Brain microvascular endothelial cell (primary cell): ENCODE measurements around the gene CHN2.
"Not testable (repeated sequence)": the region's sequence is repeated elsewhere in the genome, so short reads cannot be mapped to it uniquely, and the experiment has no call there.

Experiments
- DNase-seq: peaks from one replicate; pipeline ENCODE4 v3.0.0-alpha.2; 2020
- H3K27ac ChIP-seq: fragments of 250-450 bp; sonication (Bioruptor Pico); 2 replicates; pipeline ENCODE4 v1.5.1; 2020; ENCODE audit warnings: mild to moderate bottlenecking, moderate library complexity
- H3K27me3 ChIP-seq: fragments of 250-450 bp; sonication (Bioruptor Pico); replicated peaks from 2 replicates; pipeline ENCODE4 v1.5.1; 2020; ENCODE audit warnings: mild to moderate bottlenecking
- H3K36me3 ChIP-seq: fragments of 250-450 bp; sonication (Bioruptor Pico); replicated peaks from 2 replicates; pipeline ENCODE4 v1.5.1; 2020; ENCODE audit warnings: mild to moderate bottlenecking
- H3K4me3 ChIP-seq: 2 replicates; pipeline ENCODE4 v1.5.1; 2011; ENCODE audit warnings: low read depth, mild to moderate bottlenecking, control low read depth, low read length, moderate library complexity
- CTCF ChIP-seq: IDR thresholded peaks from 2 replicates; pipeline ENCODE4 v1.5.1; 2011; ENCODE audit warnings: low read depth, mild to moderate bottlenecking, moderate library complexity, low read length, control low read depth, inconsistent platforms; ENCODE audit errors: missing control alignments
- in situ Hi-C: cut with HindIII; loops from 2 replicates; pipeline ENCODE4 v1.10.0; 2017; ENCODE audit warnings: low sequenced_read_pairs, low pct_ligation_motif_present

Gene CHN2

GRCh38 chr7:29207162-29207801 lies 12.7 kb downstream of the CHN2 start:
- no peaks in the 10 kb centered on the region for H3K27me3 ChIP-seq
- H3K27ac ChIP-seq: no peak overlapping the region
- in situ Hi-C loops: no loop called here
- no peak for DNase-seq
- TF ChIP-seq CTCF: no peak
- no peaks in the 10 kb centered on the region for H3K36me3 ChIP-seq
- H3K4me3 ChIP-seq: no peak overlapping the region

- in situ Hi-C loops: no loop called here
- Histone ChIP-seq H3K27ac (no peak overlapping the region), H3K4me3 (no peak overlapping the region), H3K27me3 (no peaks in the 10 kb centered on the region), H3K36me3 (no peaks in the 10 kb centered on the region)
- DNase-seq: no peak
- no peak for TF ChIP-seq CTCF
Observed at GRCh38 chr7:29208410-29209250, 14.1 kb downstream of the CHN2 start.

GRCh38 chr7:29209745-29210144 lies 15.2 kb downstream of the CHN2 start:
- H3K27ac ChIP-seq: no peak overlapping the region
- no peak overlapping the region for H3K4me3 ChIP-seq
- H3K36me3 ChIP-seq: no peaks in the 10 kb centered on the region
- TF ChIP-seq CTCF: no peak
- in situ Hi-C loops: no loop called here
- H3K27me3 ChIP-seq: no peaks in the 10 kb centered on the region
- no peak for DNase-seq

- H3K4me3 ChIP-seq, DNase-seq, H3K27ac ChIP-seq, H3K36me3 ChIP-seq, H3K27me3 ChIP-seq, in situ Hi-C loops: not testable (repeated sequence)
Observed at GRCh38 chr7:29212736-29213135, 18.2 kb downstream of the CHN2 start.

- Histone ChIP-seq H3K4me3 (no peak overlapping the region), H3K27ac (no peak overlapping the region), H3K27me3 (no peaks in the 10 kb centered on the region), H3K36me3 (no peaks in the 10 kb centered on the region)
- no peak for TF ChIP-seq CTCF
- in situ Hi-C loops: no loop called here
- DNase-seq: no peak
Observed at GRCh38 chr7:29214056-29214455, 19.5 kb downstream of the CHN2 start.

GRCh38 chr7:29214816-29215215 lies 20.2 kb downstream of the CHN2 start:
- H3K27me3 ChIP-seq: no peaks in the 10 kb centered on the region
- in situ Hi-C loops: no loop called here

More at GRCh38 chr7:29214816-29215215, 20.2 kb downstream of the CHN2 start:
- DNase-seq: no peak
- H3K27ac ChIP-seq: no peak overlapping the region
- no peak for TF ChIP-seq CTCF
- H3K36me3 ChIP-seq: no peaks in the 10 kb centered on the region
- no peak overlapping the region for H3K4me3 ChIP-seq
